Measurements from ENCODE around the gene NT5C3B. TPM values are rescaled to one million over a fixed set of nuclear protein-coding genes. Genes with fewer than 3 reads are reported as not detected.
A peak's percentile ranks its signal among the peaks of the same experiment; 100 is the strongest.
"Not testable (repeated sequence)": the region's sequence is repeated elsewhere in the genome, so short reads cannot be mapped to it uniquely, and the experiment has no call there.

Gene NT5C3B
- total and polyA plus RNA-seq, 3 donors from 2014 or later, result 61.9 to 214 (median 74.3) TPM

- no peak overlapping the region for H3K27ac ChIP-seq
- H3K4me3 ChIP-seq, result no peak overlapping the region
- intact Hi-C loops (cut with DNase I; ENCODE audit: low total_unique reads), result no loop called here
- no peaks in the 10 kb centered on the region for H3K9me3 ChIP-seq
- 80 to 93% methylated on average over 1 of the region's 1 CpG for WGBS, 2 donors
- TF ChIP-seq POLR2A (IDR thresholded peaks at IDR 0.05) (no peak), CTCF (IDR thresholded peaks at IDR 0.05) (no peak)
- no peaks in the 10 kb centered on the region for H3K27me3 ChIP-seq
- no peak for DNase-seq
- no peaks in the 10 kb centered on the region for H3K36me3 ChIP-seq (ENCODE audit: low read depth, missing control alignments)
- H3K4me1 ChIP-seq, result peaks cover 22% of the 10 kb centered on the region
These were observed 56.1 kb downstream of the NT5C3B start for GRCh38 chr17:41779954-41780353.

- TF ChIP-seq CTCF (IDR thresholded peaks at IDR 0.05) (no peak), POLR2A (IDR thresholded peaks at IDR 0.05) (no peak)
- peak; percentile 60 for DNase-seq
- Histone ChIP-seq H3K27ac (peak overlapping the region; percentile 31 to 57), H3K9me3 (no peaks in the 10 kb centered on the region), H3K36me3 (ENCODE audit: low read depth, missing control alignments) (no peaks in the 10 kb centered on the region), H3K27me3 (no peaks in the 10 kb centered on the region), H3K4me3 (no peak overlapping the region), H3K4me1 (peaks cover 22% of the 10 kb centered on the region)
- intact Hi-C loops (cut with DNase I; ENCODE audit: low total_unique reads), result no loop called here
- 25 to 43% methylated on average over 11 of the region's 12 CpGs for WGBS, 2 donors
These were observed 58.4 kb downstream of the NT5C3B start for GRCh38 chr17:41777574-41778188.

- intact Hi-C loops (cut with DNase I; ENCODE audit: low total_unique reads), result no loop called here
- TF ChIP-seq CTCF (IDR thresholded peaks at IDR 0.05) (peak in 2 of 3 experiments; percentile 12 to 15), POLR2A (IDR thresholded peaks at IDR 0.05) (no peak)
- peak overlapping the region; percentile 31 to 57 for H3K27ac ChIP-seq
- H3K27me3 ChIP-seq, result no peaks in the 10 kb centered on the region
- H3K36me3 ChIP-seq (ENCODE audit: low read depth, missing control alignments), result no peaks in the 10 kb centered on the region
- H3K9me3 ChIP-seq, result no peaks in the 10 kb centered on the region
- no peak overlapping the region for H3K4me3 ChIP-seq
- DNase-seq, result peak; percentile 48
- 42 to 80% methylated on average over 1 to 4 of the region's 4 CpGs for WGBS, 2 donors
- H3K4me1 ChIP-seq, result peaks cover 19% of the 10 kb centered on the region
These were observed 58.9 kb downstream of the NT5C3B start for GRCh38 chr17:41777157-41777573.

- intact Hi-C loops (cut with DNase I; ENCODE audit: low total_unique reads); H3K27me3 ChIP-seq; H3K9me3 ChIP-seq; DNase-seq; H3K27ac ChIP-seq; H3K36me3 ChIP-seq (ENCODE audit: low read depth, missing control alignments); H3K4me3 ChIP-seq: not testable (repeated sequence)
- H3K4me1 ChIP-seq, result peaks cover 16% of the 10 kb centered on the region
- WGBS, 2 donors, result 86 to 90% methylated on average over 14 of the region's 14 CpGs
These were observed 59.7 kb downstream of the NT5C3B start for GRCh38 chr17:41776262-41776900.

- Histone ChIP-seq H3K27me3 (no peaks in the 10 kb centered on the region), H3K36me3 (ENCODE audit: low read depth, missing control alignments) (no peaks in the 10 kb centered on the region), H3K4me3 (no peak overlapping the region), H3K4me1 (peaks cover 16% of the 10 kb centered on the region), H3K27ac (no peak overlapping the region), H3K9me3 (no peaks in the 10 kb centered on the region)
- TF ChIP-seq CTCF (IDR thresholded peaks at IDR 0.05) (no peak), POLR2A (IDR thresholded peaks at IDR 0.05) (no peak)
- no peak for DNase-seq
- intact Hi-C loops (cut with DNase I; ENCODE audit: low total_unique reads), result no loop called here
- WGBS, 2 donors, result 67 to 69% methylated on average over 12 of the region's 12 CpGs
These were observed 60.4 kb downstream of the NT5C3B start for GRCh38 chr17:41775394-41776226.
